GM19372 (cell line): Measurements from ENCODE around the gene DDX46.
"Not testable (repeated sequence)": the region's sequence is repeated elsewhere in the genome, so short reads cannot be mapped to it uniquely, and the experiment has no call there.

Experiments
- ATAC-seq: cut with Tn5 transposase; IDR thresholded peaks from one replicate; pipeline ENCODE4 v1.9.1; 2021; ENCODE audit warnings: mild to moderate bottlenecking, low read depth, moderate library complexity; ENCODE audit not compliant: unreplicated experiment

DDX46 gene

DNA sequence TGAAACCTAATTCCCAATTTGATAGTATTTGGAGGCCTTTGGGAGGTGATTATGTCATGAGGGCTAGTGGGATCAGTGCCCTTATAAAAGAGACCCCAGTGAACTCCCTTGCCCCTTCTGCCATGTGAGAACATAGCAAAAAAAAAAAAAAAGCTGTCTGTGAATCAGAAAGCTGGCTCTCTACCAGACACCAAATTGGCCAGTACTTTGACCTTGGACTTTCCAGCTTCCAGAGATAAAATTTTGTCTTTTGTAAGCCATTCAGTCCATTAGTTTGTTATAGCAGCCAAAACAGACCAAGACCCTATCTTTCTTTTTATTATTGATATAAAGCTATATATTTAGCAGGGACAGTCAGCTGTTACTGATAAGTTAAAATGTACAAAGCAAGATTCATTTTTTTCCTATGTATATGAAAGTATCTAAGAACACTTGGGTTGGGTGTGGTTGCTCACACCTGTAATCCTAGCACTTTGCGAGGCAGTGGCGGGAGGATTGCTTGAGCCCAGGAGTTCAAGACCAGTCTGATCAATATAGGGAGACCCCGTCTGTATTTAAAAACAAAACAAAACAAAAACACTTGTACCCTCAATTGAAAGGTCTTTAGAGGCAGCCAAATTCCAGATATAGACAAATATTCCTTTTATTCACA is 79.1 kb downstream of the DDX46 start:
- ATAC-seq: no peak

DNA sequence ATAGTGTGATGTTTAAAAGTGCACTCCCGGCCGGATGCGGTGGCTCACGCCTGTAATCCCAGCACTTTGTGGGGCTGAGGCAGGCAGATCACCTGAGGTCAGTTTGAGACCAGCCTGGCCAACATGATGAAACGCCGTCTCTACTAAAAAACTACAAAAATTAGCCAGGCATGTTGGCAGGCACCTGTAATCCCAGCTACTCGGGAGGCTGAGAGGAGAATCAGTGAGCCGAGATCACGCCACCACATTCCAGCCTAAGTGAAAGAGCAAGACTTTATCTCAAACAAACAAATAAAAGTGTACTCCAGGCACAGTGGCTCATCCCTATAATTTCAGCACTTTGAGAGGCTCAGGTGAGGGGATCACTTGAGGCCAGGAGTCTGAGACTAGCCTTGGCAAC is 79.8 kb downstream of the DDX46 start:
- not testable (repeated sequence) for ATAC-seq

DNA sequence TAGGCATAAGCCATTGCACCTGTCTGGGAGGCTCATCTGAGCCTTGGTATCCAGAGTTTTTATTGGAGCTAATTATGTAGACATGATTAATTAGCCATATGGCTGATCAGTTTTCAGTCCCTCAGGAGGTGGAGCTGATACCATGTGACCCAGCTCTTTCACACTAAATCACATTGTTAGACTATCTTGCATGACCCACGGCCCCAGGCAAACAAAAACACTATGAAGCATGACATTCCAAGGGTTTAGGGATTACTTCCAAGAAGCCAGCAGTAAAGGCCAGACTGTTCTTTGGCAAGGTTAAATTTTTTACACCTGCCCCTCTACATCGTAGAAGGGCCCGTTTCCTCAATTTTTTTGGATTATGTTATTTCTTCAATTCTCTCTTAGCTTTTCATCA is 82.2 kb downstream of the DDX46 start:
- ATAC-seq: no peak

DNA sequence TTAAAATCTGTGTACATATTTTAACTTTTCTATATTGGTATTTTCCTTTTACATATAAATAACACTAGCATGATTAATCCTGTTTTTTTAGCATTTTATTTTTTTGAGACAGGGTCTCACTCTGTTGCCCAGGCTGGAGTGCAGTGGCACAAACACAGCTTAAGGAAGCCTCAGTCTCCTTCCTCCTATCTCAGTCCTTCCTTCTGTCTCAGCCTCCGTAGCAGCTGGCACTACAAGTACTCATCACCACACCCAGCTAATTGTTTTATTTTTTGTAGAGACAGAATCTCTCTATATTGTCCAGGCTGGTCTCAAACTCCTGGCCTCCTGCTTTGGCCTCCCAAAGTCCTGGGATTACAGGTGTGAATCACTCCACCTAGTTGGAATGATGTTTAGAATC is 85.7 kb downstream of the DDX46 start:
- no peak for ATAC-seq

DNA sequence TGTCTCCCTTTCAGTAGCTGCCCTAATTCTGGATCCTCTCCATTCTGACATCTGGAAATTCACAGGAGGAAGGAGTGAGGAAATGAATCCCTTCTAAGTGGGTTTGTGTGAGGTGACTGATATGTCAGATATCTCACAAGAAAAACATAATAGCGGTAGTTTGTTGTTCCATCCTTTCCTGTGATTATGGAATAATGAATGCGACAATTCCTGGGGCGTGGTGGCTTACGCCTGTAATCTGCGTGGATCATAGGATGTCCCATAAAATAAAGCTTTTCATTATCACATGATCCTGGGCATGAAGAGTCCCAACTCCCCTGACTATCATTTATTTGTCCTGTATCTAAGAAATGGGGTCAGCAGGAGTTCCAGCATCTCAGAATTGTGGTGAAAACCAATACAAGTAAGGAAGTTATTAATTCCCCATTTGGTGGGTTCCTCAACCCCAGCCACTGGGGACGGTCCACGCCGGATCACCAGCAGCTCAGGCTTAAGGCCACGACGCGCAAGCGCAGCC is 86.8 kb downstream of the DDX46 start:
- ATAC-seq: no peak

DNA sequence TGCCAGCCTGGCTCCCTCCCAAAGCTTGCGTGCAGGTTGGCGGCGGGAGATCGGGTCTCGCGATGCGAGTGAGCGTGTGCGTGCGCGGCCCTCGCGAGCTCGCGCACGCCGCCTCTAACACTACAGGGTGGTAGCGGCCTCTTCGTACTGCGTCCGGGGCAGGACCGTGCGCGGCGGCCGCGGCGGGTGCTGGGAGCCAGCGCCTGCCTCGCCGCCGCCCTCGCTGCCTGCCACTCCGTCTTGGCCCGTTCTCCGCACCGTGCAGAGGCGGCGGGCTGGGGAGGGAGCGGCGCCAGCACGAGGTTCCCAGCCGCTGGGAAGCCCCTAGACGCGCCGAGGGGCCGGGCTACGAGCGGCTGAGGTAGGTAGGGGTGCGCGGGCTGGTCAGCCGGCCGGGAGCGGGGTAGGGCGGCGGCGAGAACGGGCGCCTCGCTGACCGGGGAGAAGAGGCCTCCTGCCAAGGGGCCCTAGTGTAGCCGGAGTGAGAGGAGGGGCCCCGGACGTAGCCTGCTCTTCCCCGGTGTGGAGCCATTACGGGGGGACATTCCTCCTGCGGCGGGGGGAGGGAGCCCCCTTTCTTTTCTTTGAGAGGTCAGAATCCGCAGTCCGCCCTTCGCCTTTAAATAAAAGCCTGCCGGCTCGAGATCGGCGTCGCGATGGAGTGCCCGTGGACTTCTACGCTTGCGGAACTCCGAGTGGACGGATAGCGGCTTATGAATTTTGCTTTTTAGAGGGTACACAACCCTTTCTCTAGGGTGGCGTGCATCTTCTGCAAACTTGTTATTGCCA is 87.5 kb downstream of the DDX46 start, which contains the start of gene C5orf24:
Gene C5orf24, plus strand, starts transcription at position 117 of the 789 bp plus-strand sequence. CDS start 8,933 bp downstream, outside the sequence.
- peak; percentile 89 for ATAC-seq

DNA sequence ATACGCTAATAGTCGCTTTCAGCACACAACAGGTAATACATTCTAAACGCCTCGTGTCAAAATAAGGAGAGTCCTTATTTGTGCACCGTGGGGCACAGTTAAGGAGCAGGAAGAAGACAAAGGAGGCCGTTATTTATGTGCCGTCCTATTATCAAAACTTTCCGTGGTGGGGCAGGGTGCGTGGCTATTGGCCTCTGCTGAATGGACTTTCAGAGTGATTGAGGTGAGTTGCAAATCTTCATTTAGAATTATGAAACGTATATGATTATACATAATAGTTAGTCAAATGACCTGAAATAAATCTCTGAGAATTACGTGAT is 88.0 kb downstream of the DDX46 start:
- ATAC-seq: no peak

DNA sequence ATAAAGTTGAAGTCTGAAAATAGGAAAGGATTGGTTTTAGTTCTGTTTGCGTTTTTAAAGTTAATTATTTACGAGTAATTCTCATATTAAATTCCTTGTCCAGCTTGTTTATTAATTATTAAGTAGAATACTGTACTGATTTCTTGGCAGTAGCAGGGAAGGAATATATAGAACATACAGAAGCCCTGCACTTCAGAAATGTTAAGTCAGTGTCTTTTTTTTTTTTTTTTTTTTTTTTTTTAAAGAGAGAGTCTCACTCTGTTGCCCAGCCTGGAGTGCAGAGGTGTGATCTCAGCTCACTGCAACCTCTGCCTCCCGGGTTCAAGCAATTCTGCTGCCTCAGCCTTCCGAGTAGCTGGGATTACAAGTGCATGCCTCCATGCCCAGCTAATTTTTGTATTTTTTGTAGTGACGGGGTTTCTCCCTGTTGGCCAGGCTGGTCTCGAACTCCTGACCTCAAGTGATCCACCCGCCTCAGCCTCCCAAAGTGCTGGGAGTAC is 90.9 kb downstream of the DDX46 start:
- ATAC-seq: not testable (repeated sequence)

DNA sequence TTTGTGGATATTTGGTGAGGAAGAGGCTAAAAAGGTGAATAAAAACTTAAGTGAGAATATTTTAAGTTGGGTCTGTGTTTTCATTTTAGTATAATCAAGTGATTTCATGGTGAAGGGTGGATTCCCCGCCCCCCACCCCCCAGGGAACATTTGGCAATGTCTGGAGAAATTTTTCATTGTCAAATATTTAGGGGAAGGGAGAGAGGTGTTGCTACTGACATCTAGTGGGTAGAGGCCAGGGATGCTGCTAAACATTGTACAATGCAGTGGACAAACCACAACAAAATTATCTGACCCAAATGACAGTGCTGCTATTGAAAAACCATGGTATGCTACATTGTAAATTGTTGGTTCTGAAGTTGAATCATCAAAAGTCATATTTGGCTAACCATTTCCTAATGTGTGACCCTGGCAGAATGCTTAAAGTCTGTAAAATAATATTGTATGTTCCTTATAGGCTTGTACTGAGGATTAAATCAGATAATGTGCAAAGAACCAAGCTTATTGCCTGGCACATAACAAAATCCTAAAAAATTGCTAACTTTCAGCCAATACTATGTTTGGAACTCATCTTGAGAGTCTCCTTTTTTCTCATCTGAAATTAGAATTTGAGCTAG is 92.8 kb downstream of the DDX46 start:
- ATAC-seq: no peak

DNA sequence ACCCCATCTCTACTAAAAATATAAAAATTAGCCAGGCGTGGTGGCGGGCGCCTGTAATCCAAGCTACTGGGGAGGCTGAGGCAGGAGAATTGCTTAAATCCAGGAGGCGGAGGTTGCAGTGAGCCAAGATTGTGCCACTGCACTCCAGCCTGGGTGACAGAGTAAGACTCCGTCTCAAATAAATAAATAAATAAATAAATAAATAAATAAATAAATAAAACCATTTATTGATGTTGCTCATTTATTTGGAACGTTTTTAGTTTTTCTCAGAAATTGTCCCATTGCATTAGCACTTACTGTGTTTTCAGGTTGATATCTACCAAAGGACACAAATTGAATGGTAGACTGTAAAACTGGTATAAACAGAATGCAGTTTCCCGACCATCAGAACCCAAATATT is 97.9 kb downstream of the DDX46 start:
- not testable (repeated sequence) for ATAC-seq

DNA sequence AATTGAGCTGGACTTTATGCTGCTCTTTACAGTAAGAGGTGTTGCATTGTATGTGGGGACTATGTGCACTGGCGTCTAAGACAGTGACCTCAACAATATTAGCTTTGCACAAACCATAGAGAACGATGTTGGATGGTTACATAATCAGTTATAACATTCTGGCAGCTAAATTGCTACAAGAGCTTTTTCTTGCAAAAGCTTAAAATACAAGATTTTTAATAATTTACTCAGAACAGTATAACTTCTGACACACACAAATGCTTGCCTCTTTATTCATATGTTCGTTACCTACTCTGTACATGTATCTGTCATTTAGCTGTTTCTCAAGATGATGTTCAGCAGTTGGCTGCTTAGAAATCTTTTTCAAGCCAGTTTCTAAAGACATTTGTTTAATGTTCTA is 98.8 kb downstream of the DDX46 start:
- no peak for ATAC-seq

DNA sequence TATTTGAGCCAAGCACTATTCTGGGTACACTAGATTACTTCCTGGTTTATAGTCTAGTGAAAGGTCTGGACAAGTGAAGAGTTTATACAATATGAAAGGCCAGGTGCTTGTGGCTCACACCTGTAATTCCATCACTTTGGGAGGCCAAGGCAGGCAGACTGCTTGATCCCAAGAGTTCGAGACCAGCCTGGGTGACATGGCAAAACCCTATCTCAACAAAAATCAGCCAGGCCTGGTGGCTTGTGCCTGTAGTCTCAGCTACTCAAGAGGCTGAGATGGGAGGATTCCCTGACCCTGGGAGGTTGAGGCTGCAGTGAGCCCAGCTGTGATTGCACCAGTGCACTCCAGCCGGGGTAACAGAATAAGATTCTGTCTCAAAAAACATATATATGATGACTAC is 106.1 kb downstream of the DDX46 start:
- ATAC-seq: no peak

DNA sequence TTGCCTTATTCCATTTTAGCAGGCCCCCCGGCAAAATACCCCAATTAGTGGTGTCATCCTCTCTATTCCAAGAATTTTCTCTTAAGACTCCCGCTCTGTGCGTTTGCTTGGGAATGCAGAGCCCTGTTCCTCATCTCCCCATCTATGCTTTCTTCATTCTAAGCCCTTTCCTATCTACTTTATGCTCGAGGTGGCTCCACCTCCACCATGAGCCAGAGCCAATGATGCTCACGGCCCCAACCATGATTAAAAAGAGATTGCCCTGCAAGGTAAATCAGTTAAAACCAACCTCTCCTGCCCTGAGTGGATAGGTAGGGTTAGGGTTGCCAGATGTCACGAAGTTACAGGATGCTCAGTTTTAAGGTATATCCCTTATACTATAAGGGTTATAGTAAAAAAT is 114.9 kb downstream of the DDX46 start:
- no peak for ATAC-seq

DNA sequence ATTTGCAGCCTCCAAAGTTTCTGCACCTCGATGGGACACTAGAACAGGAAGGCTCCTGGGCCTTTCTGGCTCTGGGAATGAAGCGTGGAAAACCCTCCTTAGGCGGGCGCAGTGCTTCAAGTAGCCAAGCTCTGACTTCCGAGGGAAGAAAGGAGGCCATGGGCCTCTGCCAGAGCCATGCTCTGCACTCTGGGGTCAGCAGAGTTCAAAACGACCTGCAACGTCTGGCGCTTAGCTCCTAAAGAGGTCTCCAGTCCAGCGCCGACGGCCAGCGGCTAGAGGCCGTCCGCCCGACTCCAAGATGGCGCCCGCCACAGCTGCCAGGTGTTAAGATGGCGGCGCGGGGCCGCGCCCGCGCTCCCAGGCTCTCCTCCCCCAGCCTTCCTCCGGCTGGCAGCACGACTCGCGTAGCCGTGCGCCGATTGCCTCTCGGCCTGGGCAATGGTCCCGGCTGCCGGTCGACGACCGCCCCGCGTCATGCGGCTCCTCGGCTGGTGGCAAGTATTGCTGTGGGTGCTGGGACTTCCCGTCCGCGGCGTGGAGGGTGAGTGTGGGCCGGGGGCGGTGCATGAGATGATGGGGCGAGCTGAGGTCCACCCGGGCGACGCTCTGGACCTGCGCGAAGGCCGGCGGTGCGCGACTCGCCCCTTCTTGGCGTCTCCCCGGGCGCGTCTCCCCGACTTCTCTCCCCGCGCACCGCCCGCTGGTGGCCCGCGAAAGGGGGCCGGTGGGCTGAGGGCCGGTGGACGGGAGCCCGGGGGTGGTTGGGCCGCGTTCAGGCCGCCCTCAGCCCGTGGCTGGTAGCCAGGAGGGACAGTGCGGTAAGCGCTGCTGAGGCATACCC is 115.6 kb downstream of the DDX46 start, which contains the start of gene TXNDC15:
Gene TXNDC15, plus strand, starts transcription at position 385 of the 844 bp plus-strand sequence. Its CDS starts 57 bp downstream, at position 442.
- ATAC-seq: peak; percentile 82

DNA sequence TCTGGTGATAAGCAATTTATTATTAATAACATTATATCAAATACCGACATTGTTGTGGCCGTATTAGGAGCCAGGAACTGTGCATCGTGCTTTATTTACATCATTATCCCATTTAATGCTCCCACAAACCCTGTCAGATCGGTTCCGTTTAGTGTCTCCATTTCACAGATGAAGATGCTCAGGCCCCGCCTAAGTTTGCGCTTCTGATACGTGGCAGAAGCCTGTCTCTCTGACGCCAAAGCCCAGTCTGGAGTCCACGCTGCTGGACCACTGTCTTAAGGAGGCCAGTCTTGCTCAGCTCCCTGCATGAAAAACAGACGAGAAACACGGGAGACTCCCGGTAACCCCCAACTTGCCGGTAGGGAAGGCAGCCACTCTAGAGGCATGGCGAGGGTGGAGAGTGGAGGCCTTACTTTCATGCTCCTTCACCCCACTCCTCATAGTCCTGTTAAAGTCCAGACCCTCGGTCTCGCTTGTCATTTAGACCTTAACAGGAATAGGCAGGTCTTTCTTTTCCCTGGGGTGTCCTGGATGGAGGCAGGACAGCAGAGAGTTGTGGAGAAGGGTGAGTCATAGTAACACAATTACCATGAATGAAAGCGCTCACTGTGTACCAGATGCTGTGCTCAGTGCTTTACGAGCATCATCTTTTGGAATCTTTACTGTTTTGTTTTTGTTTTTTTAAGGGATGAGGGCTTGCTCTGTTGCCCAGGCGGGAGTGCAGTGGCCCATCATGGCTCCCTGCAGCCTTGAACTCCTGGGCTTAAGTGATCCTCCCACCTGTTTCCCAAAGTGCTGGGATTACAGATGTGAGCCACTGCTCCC is 116.5 kb downstream of the DDX46 start:
- peak; percentile 27 for ATAC-seq

DNA sequence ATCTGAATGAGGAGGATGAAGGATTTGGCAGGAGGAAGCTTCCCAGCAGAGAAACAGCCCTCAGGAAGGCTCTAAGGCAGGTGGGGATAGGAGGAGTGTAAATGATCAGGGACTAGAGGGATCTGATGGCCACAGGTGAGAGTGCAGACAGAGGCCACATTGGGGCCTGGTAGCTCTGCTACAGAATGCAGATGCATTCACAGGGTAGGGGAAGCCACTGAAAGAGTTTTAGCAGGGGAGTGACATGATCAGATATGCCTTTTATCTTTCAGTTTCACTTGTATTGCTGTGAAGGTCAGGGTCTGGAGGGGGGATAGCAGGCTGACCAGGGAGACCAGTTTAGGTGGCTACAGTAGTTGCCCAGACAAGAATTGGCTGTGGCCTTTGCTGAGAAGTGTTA is 118.6 kb downstream of the DDX46 start:
- ATAC-seq: no peak

DNA sequence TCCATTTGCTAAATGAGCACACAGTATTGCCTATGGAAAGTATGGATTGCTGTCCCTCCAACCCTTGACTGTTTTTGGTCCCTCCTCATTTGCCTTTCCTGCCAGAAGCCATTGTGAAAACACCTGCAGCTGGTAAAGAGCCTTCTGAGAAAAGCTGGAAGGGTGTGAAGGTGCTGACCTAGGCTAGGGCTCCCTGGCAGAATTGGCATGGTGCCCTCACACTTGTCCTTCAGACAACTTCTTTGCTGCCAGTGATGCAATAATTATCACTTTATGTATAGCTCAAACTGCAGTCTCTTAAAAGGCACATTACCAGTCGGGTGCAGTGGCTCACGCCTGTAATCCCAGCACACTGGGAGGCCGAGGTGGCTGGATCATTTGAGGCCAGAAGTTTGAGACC is 119.8 kb downstream of the DDX46 start:
- ATAC-seq: no peak

DNA sequence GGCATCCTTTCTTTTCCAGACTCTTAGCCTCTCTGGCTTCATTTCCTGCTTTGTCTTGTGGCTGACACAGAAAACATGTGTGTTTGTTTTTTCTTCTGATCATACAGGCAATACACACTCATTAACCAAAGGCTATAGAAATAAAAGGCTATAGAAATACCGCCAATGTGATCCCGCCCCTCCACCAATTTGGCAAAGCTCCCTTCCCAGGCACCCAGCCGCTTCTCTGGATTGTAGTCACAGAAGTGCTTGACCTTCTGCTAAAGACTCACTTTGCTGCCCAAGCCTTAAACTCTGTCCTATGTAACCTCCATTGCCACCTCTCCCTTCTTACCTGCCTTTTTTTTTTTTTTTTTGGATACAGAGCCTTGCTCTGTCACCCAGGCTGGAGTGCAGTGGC is 120.9 kb downstream of the DDX46 start:
- ATAC-seq: no peak
